B cell (primary cell): ENCODE results near the gene XRCC3.

Source experiments
- EZH2 ChIP-seq: IDR thresholded peaks from 2 replicates; pipeline ENCODE4 v1.6.1; 2012; ENCODE audit warnings: borderline replicate concordance, low read depth, mild to moderate bottlenecking, moderate library complexity, low read length; ENCODE audit not compliant: insufficient read depth, poor library complexity, severe bottlenecking
- TF ChIP-seq, protein P1 (sequence below): fragments of 200-600 bp; IDR thresholded peaks from one replicate; pipeline ENCODE4 v1.8.0; 2022; ENCODE audit warnings: antibody characterized with exemption, mild to moderate bottlenecking

DNA sequence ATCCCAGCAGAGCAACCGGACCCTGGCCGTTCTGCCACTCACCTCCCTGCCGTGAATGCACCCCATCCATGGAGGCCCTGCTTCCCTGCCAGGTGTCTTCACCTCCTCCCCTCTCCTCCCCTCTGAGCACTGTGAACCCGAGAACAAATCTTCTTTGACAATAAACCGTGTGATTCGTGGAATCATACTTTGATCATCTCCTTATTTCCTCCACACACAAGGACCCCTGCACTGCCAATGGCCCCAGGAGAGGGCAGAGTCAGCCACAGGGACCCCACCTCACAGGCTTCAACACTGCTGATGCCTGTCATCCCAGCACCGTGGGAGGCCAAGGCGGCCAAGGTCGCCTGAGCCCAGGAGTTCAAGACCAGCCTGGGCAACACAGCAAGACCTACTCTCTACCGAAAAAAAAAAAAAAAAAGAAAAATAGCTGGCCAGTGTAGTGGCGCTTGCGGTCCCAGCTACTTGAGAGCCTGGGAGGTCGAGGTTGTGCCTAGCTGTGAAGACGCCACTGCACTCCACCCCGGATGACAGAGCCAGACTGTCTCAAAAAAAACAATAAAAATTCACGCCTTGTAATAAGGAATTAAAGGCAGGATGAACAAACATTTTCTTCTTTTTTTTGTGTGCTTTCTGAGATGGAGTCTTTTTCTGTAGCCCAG is 1.1 kb downstream of the XRCC3 start:
- TF ChIP-seq, protein P1, sequence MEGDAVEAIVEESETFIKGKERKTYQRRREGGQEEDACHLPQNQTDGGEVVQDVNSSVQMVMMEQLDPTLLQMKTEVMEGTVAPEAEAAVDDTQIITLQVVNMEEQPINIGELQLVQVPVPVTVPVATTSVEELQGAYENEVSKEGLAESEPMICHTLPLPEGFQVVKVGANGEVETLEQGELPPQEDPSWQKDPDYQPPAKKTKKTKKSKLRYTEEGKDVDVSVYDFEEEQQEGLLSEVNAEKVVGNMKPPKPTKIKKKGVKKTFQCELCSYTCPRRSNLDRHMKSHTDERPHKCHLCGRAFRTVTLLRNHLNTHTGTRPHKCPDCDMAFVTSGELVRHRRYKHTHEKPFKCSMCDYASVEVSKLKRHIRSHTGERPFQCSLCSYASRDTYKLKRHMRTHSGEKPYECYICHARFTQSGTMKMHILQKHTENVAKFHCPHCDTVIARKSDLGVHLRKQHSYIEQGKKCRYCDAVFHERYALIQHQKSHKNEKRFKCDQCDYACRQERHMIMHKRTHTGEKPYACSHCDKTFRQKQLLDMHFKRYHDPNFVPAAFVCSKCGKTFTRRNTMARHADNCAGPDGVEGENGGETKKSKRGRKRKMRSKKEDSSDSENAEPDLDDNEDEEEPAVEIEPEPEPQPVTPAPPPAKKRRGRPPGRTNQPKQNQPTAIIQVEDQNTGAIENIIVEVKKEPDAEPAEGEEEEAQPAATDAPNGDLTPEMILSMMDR, result no peak
- no peak for TF ChIP-seq EZH2
